GM12878 (cell line): Measurements from ENCODE around the gene CD3E. TPM values are rescaled to one million over a fixed set of nuclear protein-coding genes. Genes with fewer than 3 reads are reported as not detected.

ENCODE experiments used
- ATAC-seq: fragments of 200-7000 bp; cut with Tn5 transposase; 3 replicates; pipeline ENCODE4 v1.9.1; 2020; ENCODE audit warnings: mild to moderate bottlenecking, moderate library complexity
- BruUV-seq: library from RNA; stranded (reverse); fragments of 400-500 nt; replicated peaks from 2 replicates; lab custom pipeline; 2021; lab: Mats Ljungman, UMichigan
- CTCF ChIA-PET: fragments of 300-600 bp; sonication (Branson Sonifier 250); formaldehyde crosslinking; extraction: SDS; loops from one replicate; lab custom pipeline; 2021; ENCODE audit warnings: inconsistent platforms; lab: Yijun Ruan, JAX
- POLR2A ChIA-PET: fragments of 350-600 bp; formaldehyde crosslinking; extraction: SDS; loops from one replicate; lab custom pipeline; 2021; ENCODE audit warnings: inconsistent platforms; lab: Charles Lee
- RAD21 ChIA-PET: fragments of 300-600 bp; sonication (Branson Sonifier 250); formaldehyde crosslinking; loops from one replicate; lab custom pipeline; 2023; ENCODE audit warnings: antibody characterized with exemption; ENCODE audit not compliant: unreplicated experiment; lab: Charles Lee
- SMC1A ChIA-PET: fragments of 300-600 bp; sonication (Branson Sonifier 250); formaldehyde crosslinking; loops from one replicate; lab custom pipeline; 2023; ENCODE audit not compliant: unreplicated experiment, uncharacterized antibody; lab: Charles Lee
- DNase-seq: peaks from one replicate; pipeline ENCODE4 v3.0.0-alpha.2; 2011; ENCODE audit warnings: low read depth, low spot score
- FAIRE-seq: peaks from 3 replicates; lab custom pipeline; 2011; peaks lifted over from hg19 to GRCh38; lab: Jason Lieb, UNC
- H2AFZ ChIP-seq: 2 replicates; pipeline ENCODE4 v1.6.0; 2011; ENCODE audit warnings: low read depth, low read length, control low read depth; ENCODE audit not compliant: control insufficient read depth
- H3K27ac ChIP-seq: 2 replicates; pipeline ENCODE4 v1.5.1; 2011; ENCODE audit warnings: control low read depth; ENCODE audit not compliant: control insufficient read depth, insufficient read depth
- H3K27me3 ChIP-seq, 2 experiments: replicated peaks in 1 of 2; 2 replicates each; pipeline versions ENCODE4 v1.6.0 to v1.6.1; 2011; ENCODE audit warnings: low read length in 1 of 2; ENCODE audit not compliant: control insufficient read depth in 2 of 2, insufficient read depth in 2 of 2
- H3K36me3 ChIP-seq, 2 experiments: 2 replicates each; pipeline ENCODE4 v1.5.1; 2011; ENCODE audit warnings: low read length in 1 of 2; ENCODE audit not compliant: control insufficient read depth in 2 of 2, insufficient read depth in 2 of 2
- H3K4me1 ChIP-seq: 2 replicates; pipeline ENCODE4 v1.6.1; 2011; ENCODE audit warnings: mild to moderate bottlenecking, low read length, moderate library complexity, mixed read lengths; ENCODE audit not compliant: control insufficient read depth, insufficient read depth
- H3K4me2 ChIP-seq: 2 replicates; pipeline ENCODE4 v1.6.0; 2011; ENCODE audit warnings: control low read depth; ENCODE audit not compliant: control insufficient read depth, insufficient read depth
- H3K4me3 ChIP-seq: fragments of 200-600 bp; sonication (generic); 2 replicates; pipeline ENCODE4 v1.5.1; 2016
- H3K79me2 ChIP-seq: 2 replicates; pipeline ENCODE4 v1.6.0; 2011; ENCODE audit warnings: low read length; ENCODE audit not compliant: control insufficient read depth, insufficient read depth
- H3K9ac ChIP-seq: 2 replicates; pipeline ENCODE4 v1.8.0; 2011; ENCODE audit warnings: low read length, control low read depth, mixed read lengths; ENCODE audit not compliant: control insufficient read depth, insufficient read depth
- H3K9me3 ChIP-seq: replicated peaks from 3 replicates; pipeline ENCODE4 v1.5.1; 2011; ENCODE audit warnings: mild to moderate bottlenecking, low read length; ENCODE audit not compliant: control insufficient read depth, insufficient read depth
- H4K20me1 ChIP-seq: 2 replicates; pipeline ENCODE4 v1.6.0; 2011; ENCODE audit not compliant: control insufficient read depth, insufficient read depth
- CTCF ChIP-seq, 3 experiments: IDR thresholded peaks in 2 of 3; conservative IDR thresholded peaks in 1 of 3; 2 replicates each; pipeline ENCODE4 v1.5.1; 2011; ENCODE audit warnings: low read depth in 3 of 3, low read length in 3 of 3, mild to moderate bottlenecking in 3 of 3, control low read depth in 2 of 3, moderate library complexity in 2 of 3, inconsistent platforms in 1 of 3, mixed read lengths in 1 of 3; ENCODE audit not compliant: control insufficient read depth in 2 of 3, insufficient read depth in 1 of 3; ENCODE audit errors: extremely low read depth in 1 of 3
- E4F1 ChIP-seq: fragments of 450-650 bp; IDR thresholded peaks from 2 replicates; pipeline ENCODE4 v1.6.1; 2018; ENCODE audit warnings: borderline replicate concordance, mild to moderate bottlenecking; ENCODE audit not compliant: partially characterized antibody
- RAD21 ChIP-seq: IDR thresholded peaks from 2 replicates; pipeline ENCODE4 v1.6.1; 2011; ENCODE audit warnings: mild to moderate bottlenecking, low read depth, low read length, moderate library complexity; ENCODE audit not compliant: insufficient read depth
- SMC3 ChIP-seq: IDR thresholded peaks from 2 replicates; pipeline ENCODE4 v1.6.1; 2011; ENCODE audit warnings: low read length, improper control_type of control experiment, borderline replicate concordance
- WGBS: methylation state at CpG from one replicate; pipeline ENCODE4 v1.1.6; 2016; ENCODE audit warnings: low lambda C conversion rate; ENCODE audit not compliant: insufficient replicate concordance, insufficient coverage; ENCODE audit errors: missing lambda C conversion rate; 5-methylcytosine and 5-hydroxymethylcytosine counted together
- in situ Hi-C: fragments of 300-500 bp; cut with MboI; formaldehyde crosslinking; loops from 9 replicates; pipeline ENCODE4 v1.14.3; 2018; ENCODE audit warnings: mixed read lengths
- intact Hi-C: fragments of 100-400 bp; cut with micrococcal nuclease; formaldehyde crosslinking; loops from one replicate; pipeline ENCODE4 v1.14.2; 2022; ENCODE audit not compliant: unreplicated experiment
- polyA plus RNA-seq, 11 experiments: library from polyadenylated mRNA; depleted of rRNA in 4 of 11; unstranded in 6 of 11; stranded (reverse) in 5 of 11; fragments of >200 nt; fragmentation: Nextera tagmentation in 4 of 11; fragmentation: Illumina TruSeq in 1 of 11; extraction: Ambion mirVana in 4 of 11; extraction: Trizol in 1 of 11; gene quantifications; 1 replicate in 1 of 11; 2 replicates in 10 of 11; pipeline versions ENCODE4 v1.2.1 to v1.2.3, GENCODE V29; 2011 to 2016; ENCODE audit warnings: inconsistent platforms in 2 of 11, missing spikeins in 2 of 11, low read depth in 1 of 11
- total RNA-seq, 4 experiments: library from RNA; depleted of rRNA in 3 of 4; stranded (reverse); fragments of >200 nt in 3 of 4; fragmentation: Illumina TruSeq in 1 of 4; extraction: Trizol in 1 of 4; gene quantifications; 2 replicates each; pipeline versions ENCODE4 v1.2.1 to v1.2.3, GENCODE V29; 2013 to 2021

CD3E gene
- total and polyA plus RNA-seq, 10 of the 15 experiments (the other 5 are each of a cell fraction or from before 2014, with no cell fraction given): 0.10 to 17.3 (median 3.8) TPM

- no peaks in the 10 kb centered on the region for H3K79me2 ChIP-seq
- H3K4me3 ChIP-seq: no peak overlapping the region
- CTCF ChIA-PET: interaction anchor here (0.6 to 8.9 kb wide), 21 partner anchors 10 to 529 kb away, joined by 3 to 72 read pairs (median 4); partner anchors contain the start of genes CD3D and MPZL3
- H2AFZ ChIP-seq: no peak overlapping the region
- no peaks in the 10 kb centered on the region for H3K9me3 ChIP-seq
- H3K27ac ChIP-seq: no peak overlapping the region
- no TSS peak for BruUV-seq
- SMC1A ChIA-PET: interaction anchor here (1.1 to 4.9 kb wide), 10 partner anchors 39 to 154 kb away, joined by 3 to 31 read pairs (median 4); no protein-coding TSS in a partner anchor
- RAD21 ChIA-PET: interaction anchor here (0.7 to 2.2 kb wide), 6 partner anchors 44 to 528 kb away, joined by 3 to 22 read pairs (median 5); no protein-coding TSS in a partner anchor
- H3K36me3 ChIP-seq: no peaks in the 10 kb centered on the region
- WGBS: under 1% methylated on average over 6 of the region's 6 CpGs
- H3K9ac ChIP-seq: no peak overlapping the region
- POLR2A ChIA-PET: interaction anchor here (1.2 kb wide), 1 partner anchor 159 kb away, joined by 11 read pairs; no protein-coding TSS in a partner anchor
- peak; percentile 59; the same call in 1 of the 2 replicates for TF ChIP-seq SMC3
- TF ChIP-seq CTCF (IDR thresholded peaks at IDR 0.05 in 2 of 3, conservative IDR thresholded peaks at IDR 0.05 in 1 of 3; ENCODE audit: control insufficient read depth in 2 of 3, extremely low read depth in 1 of 3, insufficient read depth in 1 of 3, low read depth in 3 of 3, low read length in 3 of 3): peak; percentile 34 to 49 (median 47); a peak in 5 of 6 replicates
- no peak for TF ChIP-seq E4F1
- TF ChIP-seq RAD21: peak; percentile 55
- TF ChIP-seq, all 136 proteins: peak for 3
- DNase-seq (no peak), FAIRE-seq (no peak), ATAC-seq (no peak)
- in situ Hi-C loops: no loop called here
- intact Hi-C loops: loop anchor here (2.0 to 5.0 kb wide), 3 partner anchors 56 to 206 kb away; no protein-coding TSS in a partner anchor
- Histone ChIP-seq H3K4me2 (no peak overlapping the region), H4K20me1 (no peaks in the 10 kb centered on the region), H3K27me3 (peaks cover 0 to 4% of the 10 kb centered on the region in 2 experiments; a peak in 1 of 4 replicates), H3K4me1 (no peaks in the 10 kb centered on the region)
Observed at GRCh38 chr11:118353084-118353710, 48.7 kb downstream of the CD3E start.
